Adrenal gland (tissue), 12 donors: ENCODE data around the gene TSPAN9. TPM values are rescaled to one million over a fixed set of nuclear protein-coding genes. Genes with fewer than 3 reads are reported as not detected.

Source experiments
- DNase-seq, 7 donors: peaks; one replicate each; pipeline ENCODE4 v3.0.0-alpha.2; 2019 to 2020
- H3K27ac ChIP-seq, 5 donors: fragments of 200-600 bp; sonication (generic) in 4 of 5; 1 replicate in 3 of 5; 2 replicates in 2 of 5; pipeline versions ENCODE4 v1.5.1 to v1.8.0; 2016 to 2020; ENCODE audit warnings: mild to moderate bottlenecking in 1 of 5
- H3K27me3 ChIP-seq: fragments of 200-600 bp; 2 replicates; pipeline ENCODE4 v1.8.0; 2021
- H3K36me3 ChIP-seq, 2 donors: fragments of 200-600 bp; replicated peaks in 1 of 2; 1 replicate in 1 of 2; 2 replicates in 1 of 2; pipeline versions ENCODE4 v1.5.1 to v1.8.0; 2018 to 2022
- H3K4me1 ChIP-seq, 2 donors: fragments of 200-600 bp; replicated peaks in 1 of 2; 1 replicate in 1 of 2; 2 replicates in 1 of 2; pipeline versions ENCODE4 v1.5.1 to v1.8.0; 2018 to 2021
- H3K4me3 ChIP-seq, 4 donors: fragments of 200-600 bp; sonication (generic) in 3 of 4; one replicate each; pipeline ENCODE4 v1.5.1; 2016 to 2018
- H3K9me3 ChIP-seq, 3 donors: fragments of 200-600 bp; sonication (generic) in 1 of 3; replicated peaks in 1 of 3; 1 replicate in 2 of 3; 2 replicates in 1 of 3; pipeline versions ENCODE4 v1.5.1 to v1.8.0; 2016 to 2021
- CTCF ChIP-seq, 6 experiments: fragments of 450-650 bp in 4 of 6; fragments of 200-600 bp in 2 of 6; sonication (generic) in 1 of 6; IDR thresholded peaks; 1 replicate in 5 of 6; 2 replicates in 1 of 6; pipeline versions ENCODE4 v1.5.1 to v1.8.0; 2016 to 2021; ENCODE audit warnings: antibody characterized with exemption in 6 of 6, mild to moderate bottlenecking in 2 of 6, moderate library complexity in 1 of 6
- POLR2A ChIP-seq, 2 donors: fragments of 450-650 bp; IDR thresholded peaks; one replicate each; pipeline ENCODE4 v1.6.1; 2017; ENCODE audit warnings: antibody characterized with exemption in 2 of 2, mild to moderate bottlenecking in 2 of 2, moderate library complexity in 1 of 2
- WGBS, 4 donors: extraction: QIAGEN DNeasy Blood & Tissue Kit in 2 of 4; methylation state at CpG; one replicate each; pipeline versions ENCODE4 v1.1.5 to v1.1.7; 2013 to 2017; 5-methylcytosine and 5-hydroxymethylcytosine counted together
- intact Hi-C, 2 donors: fragments of 100-400 bp; cut with DNase I; formaldehyde crosslinking; loops; one replicate each; pipeline versions ENCODE4 v1.14.1 to v1.15.0; 2022 to 2023
- polyA plus RNA-seq, 3 donors: library from polyadenylated mRNA; stranded (reverse); fragments of 200-250 nt in 2 of 3; fragments of 350-450 nt in 1 of 3; fragmentation: Illumina TruSeq in 1 of 3; extraction: RNeasy Lipid Tissue Mini Kit (QIAGEN cat#74804) in 1 of 3; gene quantifications; one replicate each; pipeline ENCODE4 v1.2.3, GENCODE V29; 2013 to 2014
- total RNA-seq, 9 donors: library from RNA; depleted of rRNA in 4 of 9; stranded (reverse); fragments of >200 nt in 4 of 9; fragments of 120-200 nt in 1 of 9; fragmentation: NEBNext Ultra II Directional in 1 of 9; extraction: Animal tissue kit (Norgen Biotek cat#: 25700) in 1 of 9; gene quantifications; one replicate each; pipeline versions ENCODE4 v1.1.0 to v1.2.4, GENCODE V29; 2013 to 2023
- donor health status: healthy with polysubstance abuse.
- donor health status: Bipolar disorder and iron deficiency.
- donor health status: DM: yes; HTN: yes; CAD: no.
- donor health status: DM: no; HTN: no; CAD: no.
- donor health status: DM: no; HTN: no; CAD: no.
- donor health status: DM: yes; HTN: yes; CAD: no.

TSPAN9 gene
- total and polyA plus RNA-seq, 12 donors = 12.4 to 31.4 (median 22.4) TPM

- no peak for TF ChIP-seq POLR2A (IDR thresholded peaks at IDR 0.05)
- TF ChIP-seq CTCF (IDR thresholded peaks at IDR 0.05) = no peak
- no peak overlapping the region for H3K4me3 ChIP-seq
- 86 to 96% (median 94%) methylated on average over 8 to 20 of the region's 20 CpGs for WGBS, 4 donors
- H3K4me1 ChIP-seq = peaks cover 0 to 4% of the 10 kb centered on the region in 2 donors
- intact Hi-C loops = no loop called here
- H3K27me3 ChIP-seq = no peaks in the 10 kb centered on the region
- H3K27ac ChIP-seq = no peak overlapping the region
- no peaks in the 10 kb centered on the region for H3K36me3 ChIP-seq
- H3K9me3 ChIP-seq = no peaks in the 10 kb centered on the region
- no peak for DNase-seq
These were observed 167.1 kb downstream of the TSPAN9 start for GRCh38 chr12:3244219-3244750.

GRCh38 chr12:3246253-3246652, 169.1 kb downstream of the TSPAN9 start:
- DNase-seq = peak in 2 of 7 donors; percentile 15 to 55
- TF ChIP-seq CTCF (IDR thresholded peaks at IDR 0.05) (no peak), POLR2A (IDR thresholded peaks at IDR 0.05) (no peak)
- WGBS, 4 donors = 67 to 77% (median 72%) methylated on average over 4 of the region's 4 CpGs
- H3K36me3 ChIP-seq = no peaks in the 10 kb centered on the region
- intact Hi-C loops = no loop called here
- no peak overlapping the region for H3K27ac ChIP-seq
- H3K9me3 ChIP-seq = no peaks in the 10 kb centered on the region
- H3K27me3 ChIP-seq = no peaks in the 10 kb centered on the region
- H3K4me1 ChIP-seq = peaks cover 0 to 4% of the 10 kb centered on the region in 2 donors
- no peak overlapping the region for H3K4me3 ChIP-seq

GRCh38 chr12:3247077-3247476, 169.9 kb downstream of the TSPAN9 start:
- H3K9me3 ChIP-seq = no peaks in the 10 kb centered on the region
- H3K27ac ChIP-seq = no peak overlapping the region
- TF ChIP-seq CTCF (IDR thresholded peaks at IDR 0.05) (no peak), POLR2A (IDR thresholded peaks at IDR 0.05) (no peak)
- 57 to 63% (median 61%) methylated on average over 8 to 11 of the region's 11 CpGs for WGBS, 4 donors
- no peaks in the 10 kb centered on the region for H3K36me3 ChIP-seq
- no peak for DNase-seq
- no peak overlapping the region for H3K4me3 ChIP-seq
- intact Hi-C loops = no loop called here
- no peaks in the 10 kb centered on the region for H3K27me3 ChIP-seq
- peaks cover 0 to 4% of the 10 kb centered on the region in 2 donors for H3K4me1 ChIP-seq

- 72 to 90% (median 85%) methylated on average over 5 to 9 of the region's 9 CpGs for WGBS, 4 donors
- intact Hi-C loops = no loop called here
- Histone ChIP-seq H3K27ac (no peak overlapping the region), H3K27me3 (no peaks in the 10 kb centered on the region), H3K9me3 (no peaks in the 10 kb centered on the region), H3K4me1 (peaks cover 0 to 4% of the 10 kb centered on the region in 2 donors), H3K36me3 (no peaks in the 10 kb centered on the region), H3K4me3 (no peak overlapping the region)
- no peak for TF ChIP-seq POLR2A (IDR thresholded peaks at IDR 0.05)
- TF ChIP-seq CTCF (IDR thresholded peaks at IDR 0.05) = no peak
- DNase-seq = no peak
These were observed 170.5 kb downstream of the TSPAN9 start for GRCh38 chr12:3247629-3248161.
